Neural progenitor cell (in vitro differentiated cells): Measurements from ENCODE around the gene PDGFC. TPM values are rescaled to one million over a fixed set of nuclear protein-coding genes. Genes with fewer than 3 reads are reported as not detected.

Source experiments
- DNase-seq: peaks from one replicate; pipeline ENCODE4 v3.0.0-alpha.2; 2016; ENCODE audit warnings: low spot score
- H2AFZ ChIP-seq: fragments of 200-600 bp; sonication (generic); replicated peaks from 2 replicates; pipeline ENCODE4 v1.6.1; 2016; ENCODE audit warnings: antibody characterized with exemption
- H3F3A ChIP-seq: fragments of 200-600 bp; sonication (generic); 2 replicates; pipeline ENCODE4 v1.6.1; 2016; ENCODE audit warnings: antibody characterized with exemption, low read depth
- H3K27ac ChIP-seq: fragments of 200-600 bp; sonication (generic); 2 replicates; pipeline ENCODE4 v1.5.1; 2016; ENCODE audit warnings: mild to moderate bottlenecking
- H3K27me3 ChIP-seq: fragments of 200-600 bp; sonication (generic); 2 replicates; pipeline ENCODE4 v1.6.1; 2016; ENCODE audit warnings: mild to moderate bottlenecking, moderate library complexity
- H3K36me3 ChIP-seq: fragments of 200-600 bp; sonication (generic); 2 replicates; pipeline ENCODE4 v1.5.1; 2016
- H3K4me1 ChIP-seq: fragments of 200-600 bp; sonication (generic); 2 replicates; pipeline ENCODE4 v1.6.1; 2016; ENCODE audit warnings: mixed run types
- H3K4me2 ChIP-seq: fragments of 200-600 bp; sonication (generic); 2 replicates; pipeline ENCODE4 v1.6.1; 2016
- H3K4me3 ChIP-seq: fragments of 200-600 bp; sonication (generic); 2 replicates; pipeline ENCODE4 v1.5.1; 2016
- H3K79me2 ChIP-seq: fragments of 200-600 bp; sonication (generic); 2 replicates; pipeline ENCODE4 v1.6.1; 2016; ENCODE audit warnings: low read depth
- H3K9ac ChIP-seq: fragments of 200-600 bp; sonication (generic); 2 replicates; pipeline ENCODE4 v1.6.1; 2016
- H3K9me3 ChIP-seq: fragments of 200-600 bp; sonication (generic); 2 replicates; pipeline ENCODE4 v1.5.1; 2016; ENCODE audit warnings: low read depth
- H4K20me1 ChIP-seq: fragments of 200-600 bp; sonication (generic); 2 replicates; pipeline ENCODE4 v1.6.1; 2016; ENCODE audit warnings: low read depth
- H3K27ac Mint-ChIP-seq: 3 replicates; pipeline ENCODE4 v1.8.0; 2021; ENCODE audit warnings: mixed read lengths
- H3K27me3 Mint-ChIP-seq: 2 replicates; pipeline ENCODE4 v1.8.0; 2022; ENCODE audit warnings: low read depth, mild to moderate bottlenecking, inconsistent platforms, moderate library complexity, mixed read lengths; ENCODE audit not compliant: insufficient read depth
- H3K36me3 Mint-ChIP-seq: 3 replicates; pipeline ENCODE4 v1.8.0; 2021; ENCODE audit warnings: mixed read lengths
- H3K4me1 Mint-ChIP-seq: 3 replicates; pipeline ENCODE4 v1.8.0; 2021; ENCODE audit warnings: mixed read lengths
- H3K4me3 Mint-ChIP-seq: 3 replicates; pipeline ENCODE4 v1.8.0; 2021; ENCODE audit warnings: mild to moderate bottlenecking, moderate library complexity, mixed read lengths
- H3K9me3 Mint-ChIP-seq: 3 replicates; pipeline ENCODE4 v1.8.0; 2020; ENCODE audit warnings: mixed read lengths
- EZH2 ChIP-seq: fragments of 200-600 bp; sonication (generic); IDR thresholded peaks from 2 replicates; pipeline ENCODE4 v1.6.1; 2017; ENCODE audit warnings: antibody characterized with exemption, mild to moderate bottlenecking, moderate library complexity
- EZH2phosphoT487 ChIP-seq: fragments of 200-600 bp; sonication (generic); IDR thresholded peaks from 2 replicates; pipeline ENCODE4 v1.6.1; 2017; ENCODE audit warnings: antibody characterized with exemption
- total RNA-seq: library from RNA; depleted of rRNA; stranded (reverse); fragments of >200 nt; gene quantifications from 2 replicates; pipeline ENCODE4 v1.2.3, GENCODE V29; 2015; ENCODE audit warnings: low replicate concordance
- TF ChIP-seq, protein P1 (sequence below): fragments of 200-600 bp; sonication (generic); IDR thresholded peaks from 2 replicates; pipeline ENCODE4 v1.5.1; 2017; ENCODE audit warnings: antibody characterized with exemption, mild to moderate bottlenecking

PDGFC gene
- total RNA-seq, 1 donor from 2014 or later, result 4.7 TPM

DNA sequence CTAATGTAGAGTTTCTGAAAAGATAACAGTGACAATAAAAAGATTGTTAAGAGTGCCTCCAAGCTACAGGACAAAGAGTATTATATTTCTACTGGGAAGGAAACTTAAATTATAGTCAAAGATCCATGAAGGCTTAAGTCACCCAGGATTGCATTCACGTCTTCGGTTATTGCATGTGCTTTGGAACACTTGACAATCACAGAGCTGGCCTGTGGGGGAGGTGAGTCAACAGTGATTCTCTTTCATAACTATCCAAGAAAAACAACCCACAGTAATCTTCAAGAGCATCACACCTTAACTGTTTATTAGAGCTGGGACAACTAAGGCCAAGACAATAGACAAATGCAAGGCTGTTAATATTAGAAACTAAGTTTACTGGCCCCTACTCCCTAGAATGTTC, 40.3 kb downstream of the PDGFC start:
- no peaks in the 10 kb centered on the region for H3K9me3 ChIP-seq
- H3K79me2 ChIP-seq, result no peaks in the 10 kb centered on the region
- peaks cover 17% of the 10 kb centered on the region for H3K36me3 Mint-ChIP-seq
- no peak overlapping the region for H3K27ac ChIP-seq
- no peaks in the 10 kb centered on the region for H3K36me3 ChIP-seq
- H3K4me3 Mint-ChIP-seq, result no peak overlapping the region
- H3F3A ChIP-seq, result no peaks in the 10 kb centered on the region
- H3K4me1 Mint-ChIP-seq, result no peaks in the 10 kb centered on the region
- no peak overlapping the region for H2AFZ ChIP-seq
- H3K4me1 ChIP-seq, result no peaks in the 10 kb centered on the region
- H3K9ac ChIP-seq, result no peak overlapping the region
- no peaks in the 10 kb centered on the region for H4K20me1 ChIP-seq
- peaks cover 19% of the 10 kb centered on the region for H3K9me3 Mint-ChIP-seq
- H3K27me3 ChIP-seq, result no peaks in the 10 kb centered on the region
- no peak overlapping the region for H3K27ac Mint-ChIP-seq
- no peak overlapping the region for H3K4me2 ChIP-seq
- H3K27me3 Mint-ChIP-seq, result no peaks in the 10 kb centered on the region
- TF ChIP-seq EZH2phosphoT487, result no peak
- no peak for DNase-seq
- no peak overlapping the region for H3K4me3 ChIP-seq

DNA sequence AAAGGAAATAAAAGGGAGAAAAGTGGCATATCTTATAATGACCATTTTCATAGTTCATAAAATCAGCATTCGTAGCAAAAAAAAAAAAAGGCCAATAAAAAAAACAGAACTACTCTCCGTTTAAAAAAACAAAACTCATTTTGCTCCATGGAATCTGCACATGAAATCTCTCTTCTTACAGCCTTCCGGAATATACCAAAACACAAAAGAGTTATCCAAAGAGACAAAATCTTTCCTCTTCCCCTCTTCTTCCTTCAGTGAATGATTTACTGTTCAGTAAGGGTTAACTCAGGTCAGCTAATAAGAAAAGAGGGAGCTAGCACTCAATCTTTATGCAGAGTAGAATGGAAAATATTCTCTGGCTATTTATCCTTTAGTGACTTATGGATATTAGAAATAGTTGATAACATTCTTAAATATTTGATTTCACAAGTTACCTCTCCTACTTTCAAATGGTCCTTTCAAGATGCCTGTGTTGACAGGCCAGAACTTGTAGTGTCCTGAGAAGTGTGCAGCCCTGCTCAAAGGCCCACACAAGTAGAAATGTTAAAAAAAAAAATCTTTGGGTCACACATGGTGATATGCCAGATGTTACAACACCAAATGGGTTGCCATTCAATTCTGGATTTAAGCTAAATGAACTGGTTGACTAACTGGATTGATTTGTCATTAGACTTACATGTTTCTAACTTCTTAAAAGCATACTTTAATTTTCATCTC, 42.1 kb downstream of the PDGFC start:
- Histone ChIP-seq H3K27me3 (no peaks in the 10 kb centered on the region), H3K4me1 (no peaks in the 10 kb centered on the region), H3K36me3 (no peaks in the 10 kb centered on the region), H2AFZ (no peak overlapping the region), H3K4me3 (no peak overlapping the region), H3K27ac (no peak overlapping the region), H3K9me3 (no peaks in the 10 kb centered on the region), H3F3A (no peaks in the 10 kb centered on the region), H4K20me1 (no peaks in the 10 kb centered on the region), H3K9ac (no peak overlapping the region), H3K4me2 (no peak overlapping the region), H3K79me2 (no peaks in the 10 kb centered on the region)
- no peak overlapping the region for H3K27ac Mint-ChIP-seq
- peaks cover 22% of the 10 kb centered on the region for H3K9me3 Mint-ChIP-seq
- no peak overlapping the region for H3K4me3 Mint-ChIP-seq
- H3K4me1 Mint-ChIP-seq, result no peaks in the 10 kb centered on the region
- no peak for DNase-seq
- no peak for TF ChIP-seq EZH2
- TF ChIP-seq, protein P1, sequence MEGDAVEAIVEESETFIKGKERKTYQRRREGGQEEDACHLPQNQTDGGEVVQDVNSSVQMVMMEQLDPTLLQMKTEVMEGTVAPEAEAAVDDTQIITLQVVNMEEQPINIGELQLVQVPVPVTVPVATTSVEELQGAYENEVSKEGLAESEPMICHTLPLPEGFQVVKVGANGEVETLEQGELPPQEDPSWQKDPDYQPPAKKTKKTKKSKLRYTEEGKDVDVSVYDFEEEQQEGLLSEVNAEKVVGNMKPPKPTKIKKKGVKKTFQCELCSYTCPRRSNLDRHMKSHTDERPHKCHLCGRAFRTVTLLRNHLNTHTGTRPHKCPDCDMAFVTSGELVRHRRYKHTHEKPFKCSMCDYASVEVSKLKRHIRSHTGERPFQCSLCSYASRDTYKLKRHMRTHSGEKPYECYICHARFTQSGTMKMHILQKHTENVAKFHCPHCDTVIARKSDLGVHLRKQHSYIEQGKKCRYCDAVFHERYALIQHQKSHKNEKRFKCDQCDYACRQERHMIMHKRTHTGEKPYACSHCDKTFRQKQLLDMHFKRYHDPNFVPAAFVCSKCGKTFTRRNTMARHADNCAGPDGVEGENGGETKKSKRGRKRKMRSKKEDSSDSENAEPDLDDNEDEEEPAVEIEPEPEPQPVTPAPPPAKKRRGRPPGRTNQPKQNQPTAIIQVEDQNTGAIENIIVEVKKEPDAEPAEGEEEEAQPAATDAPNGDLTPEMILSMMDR, result no peak
- no peak for TF ChIP-seq EZH2phosphoT487
- peaks cover 24% of the 10 kb centered on the region for H3K36me3 Mint-ChIP-seq
- H3K27me3 Mint-ChIP-seq, result no peaks in the 10 kb centered on the region

DNA sequence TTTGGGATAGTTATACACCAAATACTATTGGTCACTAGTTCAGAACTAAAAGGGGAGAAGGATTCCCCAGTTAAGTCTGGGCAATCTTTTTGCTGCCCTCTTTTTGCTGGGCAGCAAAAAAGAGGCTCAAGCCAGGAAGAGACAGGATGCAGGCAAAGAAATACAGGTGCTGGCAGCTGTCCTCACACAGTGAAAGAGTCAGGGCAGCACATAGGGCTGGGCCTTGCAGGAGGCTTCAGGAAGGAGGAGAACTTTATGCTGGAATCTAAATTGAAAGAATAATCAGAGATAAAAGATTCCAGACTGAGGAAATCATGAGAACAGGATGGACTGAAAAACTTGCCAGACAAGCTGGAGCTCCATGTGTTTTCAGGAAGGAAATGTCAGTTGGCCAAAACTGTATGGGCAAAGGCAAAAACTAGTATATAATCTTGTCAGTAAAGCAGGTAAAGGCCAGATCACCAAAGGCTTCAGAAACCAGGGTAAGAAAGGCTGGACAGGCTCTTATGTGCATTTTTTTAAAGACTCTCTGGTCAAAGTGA, 46.8 kb downstream of the PDGFC start:
- Histone ChIP-seq H3F3A (no peaks in the 10 kb centered on the region), H3K4me2 (no peak overlapping the region), H3K4me3 (no peak overlapping the region), H3K36me3 (no peaks in the 10 kb centered on the region), H3K27ac (no peak overlapping the region), H3K9ac (no peak overlapping the region), H3K79me2 (no peaks in the 10 kb centered on the region), H3K9me3 (no peaks in the 10 kb centered on the region), H3K27me3 (no peaks in the 10 kb centered on the region), H2AFZ (no peak overlapping the region), H3K4me1 (no peaks in the 10 kb centered on the region), H4K20me1 (no peaks in the 10 kb centered on the region)
- no peaks in the 10 kb centered on the region for H3K27me3 Mint-ChIP-seq
- peaks cover 16% of the 10 kb centered on the region for H3K9me3 Mint-ChIP-seq
- H3K4me1 Mint-ChIP-seq, result no peaks in the 10 kb centered on the region
- H3K36me3 Mint-ChIP-seq, result peaks cover 24% of the 10 kb centered on the region
- H3K27ac Mint-ChIP-seq, result no peak overlapping the region
- DNase-seq, result no peak
- no peak overlapping the region for H3K4me3 Mint-ChIP-seq
- TF ChIP-seq EZH2 (no peak), EZH2phosphoT487 (no peak)
- TF ChIP-seq, protein P1, result no peak

DNA sequence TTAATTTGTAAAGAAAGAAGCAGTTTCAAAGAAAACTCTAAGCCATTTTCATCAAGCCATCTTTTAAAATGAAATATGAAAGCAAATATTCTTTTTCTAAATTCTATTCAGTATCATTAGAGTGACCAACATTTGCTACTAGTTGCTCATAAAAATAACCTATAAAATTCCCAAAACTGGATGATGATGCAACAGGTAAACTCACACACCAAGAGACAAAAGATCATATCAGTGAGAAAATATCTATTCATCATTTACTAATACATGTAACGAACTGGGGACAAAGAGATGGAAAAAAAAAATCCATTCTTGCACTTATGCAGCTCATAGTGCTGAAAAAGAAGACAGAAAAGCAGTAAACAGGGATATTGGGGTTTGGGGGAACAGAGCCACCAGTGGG, 48.1 kb downstream of the PDGFC start:
- H4K20me1 ChIP-seq, result no peaks in the 10 kb centered on the region

More for the DNA sequence above, 48.1 kb downstream of the PDGFC start:
- Histone ChIP-seq H3K79me2 (no peaks in the 10 kb centered on the region), H3K27ac (no peak overlapping the region), H3K36me3 (no peaks in the 10 kb centered on the region), H3K9me3 (no peaks in the 10 kb centered on the region), H3K27me3 (no peaks in the 10 kb centered on the region), H3F3A (no peaks in the 10 kb centered on the region), H3K4me3 (no peak overlapping the region), H2AFZ (no peak overlapping the region), H3K4me1 (no peaks in the 10 kb centered on the region), H3K4me2 (no peak overlapping the region), H3K9ac (no peak overlapping the region)
- no peaks in the 10 kb centered on the region for H3K4me1 Mint-ChIP-seq
- DNase-seq, result no peak
- no peak overlapping the region for H3K27ac Mint-ChIP-seq
- TF ChIP-seq EZH2phosphoT487, result no peak
- TF ChIP-seq EZH2, result no peak
- TF ChIP-seq, protein P1, result no peak
- no peaks in the 10 kb centered on the region for H3K27me3 Mint-ChIP-seq
- peaks cover 22% of the 10 kb centered on the region for H3K36me3 Mint-ChIP-seq
- no peak overlapping the region for H3K4me3 Mint-ChIP-seq
- peaks cover 13% of the 10 kb centered on the region for H3K9me3 Mint-ChIP-seq
